ENCODE measurements around the gene TTN. TPM values are rescaled to one million over a fixed set of nuclear protein-coding genes. Genes with fewer than 3 reads are reported as not detected.

The TTN gene
- total RNA-seq, 1 experiment from 2014 or later, result 0.24 TPM

DNA sequence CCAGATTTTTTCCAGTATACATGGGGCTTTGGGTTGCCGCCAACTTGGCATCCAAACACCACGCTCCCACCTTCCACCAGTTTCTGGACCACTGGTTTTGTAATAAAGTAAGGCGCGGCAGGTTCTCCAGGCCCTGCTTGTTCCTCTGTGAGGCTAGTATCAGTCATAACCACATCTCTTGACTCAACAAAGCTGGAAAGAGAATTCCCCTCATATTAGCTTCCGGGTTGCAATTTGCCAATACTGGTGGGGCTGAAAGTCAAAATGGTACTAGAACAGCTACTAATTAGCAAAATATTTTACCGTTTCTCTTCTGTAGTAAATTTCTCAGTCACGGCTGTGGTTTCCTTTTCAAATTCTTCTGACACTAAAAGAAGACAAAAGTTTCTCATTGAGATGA lies 25.0 kb downstream of the TTN start:
- Mint-ChIP-seq H3K27me3 (ENCODE audit: unreplicated experiment) (no peaks in the 10 kb centered on the region), H3K4me3 (ENCODE audit: low read depth, unreplicated experiment) (no peak overlapping the region), H3K27ac (ENCODE audit: unreplicated experiment) (no peak overlapping the region), H3K36me3 (ENCODE audit: insufficient read depth, unreplicated experiment) (no peaks in the 10 kb centered on the region), H3K4me1 (ENCODE audit: low read depth, unreplicated experiment) (no peaks in the 10 kb centered on the region), H3K9me3 (ENCODE audit: low read depth, unreplicated experiment) (no peaks in the 10 kb centered on the region)
- DNase-seq, result no peak
- BruUV-seq (replicated peaks), result no TSS peak
- TF ChIP-seq, protein P1, sequence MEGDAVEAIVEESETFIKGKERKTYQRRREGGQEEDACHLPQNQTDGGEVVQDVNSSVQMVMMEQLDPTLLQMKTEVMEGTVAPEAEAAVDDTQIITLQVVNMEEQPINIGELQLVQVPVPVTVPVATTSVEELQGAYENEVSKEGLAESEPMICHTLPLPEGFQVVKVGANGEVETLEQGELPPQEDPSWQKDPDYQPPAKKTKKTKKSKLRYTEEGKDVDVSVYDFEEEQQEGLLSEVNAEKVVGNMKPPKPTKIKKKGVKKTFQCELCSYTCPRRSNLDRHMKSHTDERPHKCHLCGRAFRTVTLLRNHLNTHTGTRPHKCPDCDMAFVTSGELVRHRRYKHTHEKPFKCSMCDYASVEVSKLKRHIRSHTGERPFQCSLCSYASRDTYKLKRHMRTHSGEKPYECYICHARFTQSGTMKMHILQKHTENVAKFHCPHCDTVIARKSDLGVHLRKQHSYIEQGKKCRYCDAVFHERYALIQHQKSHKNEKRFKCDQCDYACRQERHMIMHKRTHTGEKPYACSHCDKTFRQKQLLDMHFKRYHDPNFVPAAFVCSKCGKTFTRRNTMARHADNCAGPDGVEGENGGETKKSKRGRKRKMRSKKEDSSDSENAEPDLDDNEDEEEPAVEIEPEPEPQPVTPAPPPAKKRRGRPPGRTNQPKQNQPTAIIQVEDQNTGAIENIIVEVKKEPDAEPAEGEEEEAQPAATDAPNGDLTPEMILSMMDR (IDR thresholded peaks at IDR 0.05; ENCODE audit: unreplicated experiment), result no peak
- CTCF ChIA-PET, result no interaction called here
- intact Hi-C loops (cut with micrococcal nuclease; ENCODE audit: unreplicated experiment), result no loop called here

DNA sequence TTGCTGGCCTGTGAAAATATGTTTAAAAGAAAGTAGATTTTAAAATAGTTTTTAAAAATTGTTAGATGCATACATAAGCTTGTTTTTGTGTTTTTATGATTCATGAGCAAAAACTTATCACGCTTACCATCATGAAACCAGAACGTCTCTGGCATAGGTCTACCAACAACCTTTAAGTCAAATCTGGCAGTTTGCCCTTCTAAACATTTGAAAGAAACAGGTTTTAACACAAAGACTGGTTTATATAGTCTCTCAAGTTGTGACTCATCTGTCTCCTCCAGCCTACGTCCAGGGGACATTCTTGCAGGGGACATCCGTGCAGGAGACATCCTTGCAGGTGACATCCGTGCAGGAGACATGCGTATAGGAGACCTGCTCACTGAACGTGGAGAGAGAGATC lies 29.6 kb downstream of the TTN start:
- intact Hi-C loops (cut with micrococcal nuclease; ENCODE audit: unreplicated experiment), result no loop called here
- H3K27ac Mint-ChIP-seq (ENCODE audit: unreplicated experiment), result no peak overlapping the region
- H3K4me1 Mint-ChIP-seq (ENCODE audit: low read depth, unreplicated experiment), result no peaks in the 10 kb centered on the region
- peaks cover 9% of the 10 kb centered on the region for H3K9me3 Mint-ChIP-seq (ENCODE audit: low read depth, unreplicated experiment)
- TF ChIP-seq, protein P1 (IDR thresholded peaks at IDR 0.05; ENCODE audit: unreplicated experiment), result no peak
- no peaks in the 10 kb centered on the region for H3K36me3 Mint-ChIP-seq (ENCODE audit: insufficient read depth, unreplicated experiment)
- no peak overlapping the region for H3K4me3 Mint-ChIP-seq (ENCODE audit: low read depth, unreplicated experiment)
- BruUV-seq (replicated peaks), result no TSS peak
- H3K27me3 Mint-ChIP-seq (ENCODE audit: unreplicated experiment), result no peaks in the 10 kb centered on the region
- CTCF ChIA-PET, result no interaction called here
- no peak for DNase-seq

DNA sequence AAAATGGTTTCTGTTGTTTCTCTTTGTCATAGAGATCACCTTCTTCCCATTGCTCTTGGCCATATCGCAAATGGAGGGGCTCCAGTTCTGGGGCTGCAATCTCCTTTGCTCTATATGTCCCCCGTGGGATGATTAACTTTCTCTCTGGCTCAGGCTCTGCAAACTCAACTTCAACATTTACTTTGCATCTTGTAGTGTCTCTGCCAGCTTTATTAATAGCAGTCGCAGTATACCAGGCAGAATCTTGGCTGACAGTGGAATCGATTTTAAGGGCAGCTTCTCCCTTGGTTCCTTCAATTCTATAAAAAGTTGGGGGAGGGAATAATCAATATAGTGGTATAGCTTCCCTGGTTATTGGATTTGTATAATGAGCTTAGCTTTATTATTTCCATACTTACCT lies 30.5 kb downstream of the TTN start:
- Mint-ChIP-seq H3K27me3 (ENCODE audit: unreplicated experiment) (no peaks in the 10 kb centered on the region), H3K4me1 (ENCODE audit: low read depth, unreplicated experiment) (no peaks in the 10 kb centered on the region), H3K4me3 (ENCODE audit: low read depth, unreplicated experiment) (no peak overlapping the region), H3K9me3 (ENCODE audit: low read depth, unreplicated experiment) (peaks cover 11% of the 10 kb centered on the region), H3K36me3 (ENCODE audit: insufficient read depth, unreplicated experiment) (no peaks in the 10 kb centered on the region), H3K27ac (ENCODE audit: unreplicated experiment) (no peak overlapping the region)
- BruUV-seq (replicated peaks), result no TSS peak
- intact Hi-C loops (cut with micrococcal nuclease; ENCODE audit: unreplicated experiment), result no loop called here
- TF ChIP-seq, protein P1 (IDR thresholded peaks at IDR 0.05; ENCODE audit: unreplicated experiment), result no peak
- DNase-seq, result no peak
- CTCF ChIA-PET, result no interaction called here

DNA sequence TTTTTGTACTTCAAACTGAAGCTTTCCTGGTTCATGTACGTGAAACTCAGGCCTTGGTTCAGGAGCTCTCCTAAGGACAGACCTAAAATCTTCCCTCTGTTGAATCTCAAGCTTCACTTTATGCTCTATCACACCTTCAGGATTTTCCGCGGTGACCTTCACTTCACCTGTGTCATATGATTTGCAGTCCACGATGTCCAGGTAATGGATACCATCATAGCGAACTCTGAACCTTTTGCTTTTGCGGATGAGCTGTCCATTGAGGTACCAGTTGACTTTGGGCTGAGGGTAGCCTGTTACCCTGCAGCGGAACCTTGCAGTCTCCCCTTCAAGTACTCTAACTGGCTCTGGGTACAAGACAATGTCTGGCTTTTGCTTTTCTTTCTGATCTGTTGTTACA lies 31.2 kb downstream of the TTN start:
- Mint-ChIP-seq H3K4me1 (ENCODE audit: low read depth, unreplicated experiment) (no peaks in the 10 kb centered on the region), H3K9me3 (ENCODE audit: low read depth, unreplicated experiment) (peaks cover 11% of the 10 kb centered on the region), H3K27ac (ENCODE audit: unreplicated experiment) (no peak overlapping the region), H3K36me3 (ENCODE audit: insufficient read depth, unreplicated experiment) (no peaks in the 10 kb centered on the region), H3K4me3 (ENCODE audit: low read depth, unreplicated experiment) (no peak overlapping the region), H3K27me3 (ENCODE audit: unreplicated experiment) (no peaks in the 10 kb centered on the region)
- no TSS peak for BruUV-seq (replicated peaks)
- no peak for DNase-seq
- TF ChIP-seq, protein P1 (IDR thresholded peaks at IDR 0.05; ENCODE audit: unreplicated experiment), result no peak
- intact Hi-C loops (cut with micrococcal nuclease; ENCODE audit: unreplicated experiment), result no loop called here
- CTCF ChIA-PET, result interaction anchor here (0.6 kb wide), 1 partner anchor 319 kb away, joined by 4 read pairs; no protein-coding TSS in a partner anchor

All from Calu3 (cell line).